D721Med (cell line): ENCODE data around the gene NF2.

Source experiments
- DNase-seq: peaks from one replicate; pipeline ENCODE4 v3.0.0; 2011; ENCODE audit warnings: low spot score; ENCODE audit not compliant: insufficient read length
- FAIRE-seq: peaks from 2 replicates; lab custom pipeline; 2011; peaks lifted over from hg19 to GRCh38; lab: Jason Lieb, UNC
- TF ChIP-seq, protein P1 (sequence below): IDR thresholded peaks from 2 replicates; pipeline ENCODE4 v1.5.1; 2012; ENCODE audit warnings: mild to moderate bottlenecking, control low read depth; ENCODE audit not compliant: insufficient read depth; ENCODE audit errors: missing control alignments

Gene NF2

GRCh38 chr22:29693671-29694070 lies 90.2 kb downstream of the NF2 start:
- DNase-seq = no peak
- TF ChIP-seq, protein P1, sequence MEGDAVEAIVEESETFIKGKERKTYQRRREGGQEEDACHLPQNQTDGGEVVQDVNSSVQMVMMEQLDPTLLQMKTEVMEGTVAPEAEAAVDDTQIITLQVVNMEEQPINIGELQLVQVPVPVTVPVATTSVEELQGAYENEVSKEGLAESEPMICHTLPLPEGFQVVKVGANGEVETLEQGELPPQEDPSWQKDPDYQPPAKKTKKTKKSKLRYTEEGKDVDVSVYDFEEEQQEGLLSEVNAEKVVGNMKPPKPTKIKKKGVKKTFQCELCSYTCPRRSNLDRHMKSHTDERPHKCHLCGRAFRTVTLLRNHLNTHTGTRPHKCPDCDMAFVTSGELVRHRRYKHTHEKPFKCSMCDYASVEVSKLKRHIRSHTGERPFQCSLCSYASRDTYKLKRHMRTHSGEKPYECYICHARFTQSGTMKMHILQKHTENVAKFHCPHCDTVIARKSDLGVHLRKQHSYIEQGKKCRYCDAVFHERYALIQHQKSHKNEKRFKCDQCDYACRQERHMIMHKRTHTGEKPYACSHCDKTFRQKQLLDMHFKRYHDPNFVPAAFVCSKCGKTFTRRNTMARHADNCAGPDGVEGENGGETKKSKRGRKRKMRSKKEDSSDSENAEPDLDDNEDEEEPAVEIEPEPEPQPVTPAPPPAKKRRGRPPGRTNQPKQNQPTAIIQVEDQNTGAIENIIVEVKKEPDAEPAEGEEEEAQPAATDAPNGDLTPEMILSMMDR = no peak
- FAIRE-seq = no peak

DNA sequence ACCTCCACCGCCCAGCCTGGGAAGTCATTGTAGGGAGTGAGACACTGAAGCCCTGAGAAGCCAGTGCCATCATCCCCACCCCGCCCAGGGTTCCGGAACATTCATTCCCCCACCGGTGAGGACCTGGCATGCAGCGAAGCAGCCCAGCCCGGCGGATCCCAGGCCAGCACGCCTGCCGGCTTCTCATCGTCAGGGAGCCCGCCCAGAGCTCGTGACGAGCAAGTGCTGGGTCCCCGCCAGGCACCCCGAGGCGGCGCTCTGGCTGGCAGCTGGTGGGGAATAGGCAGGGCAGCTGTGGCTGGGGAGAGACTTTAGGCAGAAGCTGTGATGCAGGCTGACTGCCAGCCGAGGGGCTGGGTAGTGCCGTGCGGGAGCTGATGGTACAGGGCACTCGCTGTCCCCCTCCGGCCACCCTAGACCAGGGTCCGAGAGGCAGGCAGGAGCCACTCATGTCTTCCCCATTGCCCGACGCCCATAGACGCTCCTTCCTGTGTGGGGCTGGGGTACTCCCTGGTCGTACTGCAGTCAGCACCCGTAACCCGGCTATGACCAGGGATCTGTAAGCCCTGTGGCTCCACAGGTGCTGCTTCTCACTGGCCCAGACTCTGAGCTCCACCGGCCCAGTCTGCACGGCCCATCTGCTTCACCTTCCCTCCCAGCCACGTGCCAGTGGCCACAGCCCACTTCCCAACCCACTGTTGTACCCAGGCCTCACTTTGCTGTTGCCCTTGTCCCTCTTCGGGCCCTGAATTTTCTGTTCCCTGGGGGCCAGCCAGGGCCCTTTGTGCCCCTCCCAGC lies 91.9 kb downstream of the NF2 start:
- TF ChIP-seq, protein P1 = no peak
- DNase-seq (no peak), FAIRE-seq (no peak)

DNA sequence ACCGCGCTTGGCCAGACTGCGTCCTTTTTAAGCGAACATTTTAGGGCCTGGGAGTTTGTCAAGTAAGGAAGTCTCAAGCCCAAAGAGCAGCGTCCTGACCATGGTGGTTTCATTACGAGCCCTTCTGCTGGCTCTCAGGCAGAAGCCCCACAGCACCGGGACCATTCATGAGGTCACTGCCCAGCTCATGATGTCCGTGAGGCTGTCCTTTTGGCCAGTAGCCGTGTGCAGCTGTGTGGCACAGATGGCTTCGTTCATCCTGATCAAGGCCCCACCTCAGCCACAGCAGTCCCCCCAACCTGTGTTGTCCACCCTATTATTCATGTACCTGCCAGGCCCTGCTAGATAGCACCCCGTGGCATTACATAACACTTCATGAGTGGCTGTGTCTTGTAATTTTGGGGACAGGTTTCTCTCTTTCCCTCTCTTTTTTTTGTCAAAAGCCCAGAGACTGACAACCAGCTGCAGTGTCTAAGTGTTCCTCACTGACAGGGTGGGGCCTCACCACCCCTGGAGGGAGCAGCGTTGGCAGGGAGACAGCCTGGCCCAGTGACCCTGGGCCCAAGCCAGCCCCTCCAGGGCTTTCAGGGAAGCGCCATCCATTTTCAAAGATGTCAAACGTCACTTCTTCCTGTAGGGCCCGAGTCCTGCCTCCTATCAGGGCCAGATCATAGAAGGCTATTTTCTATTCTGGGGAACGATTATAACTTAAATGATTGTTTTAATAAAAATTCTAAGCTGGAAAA lies 94.6 kb downstream of the NF2 start:
- TF ChIP-seq, protein P1 = no peak
- DNase-seq (no peak), FAIRE-seq (no peak)

DNA sequence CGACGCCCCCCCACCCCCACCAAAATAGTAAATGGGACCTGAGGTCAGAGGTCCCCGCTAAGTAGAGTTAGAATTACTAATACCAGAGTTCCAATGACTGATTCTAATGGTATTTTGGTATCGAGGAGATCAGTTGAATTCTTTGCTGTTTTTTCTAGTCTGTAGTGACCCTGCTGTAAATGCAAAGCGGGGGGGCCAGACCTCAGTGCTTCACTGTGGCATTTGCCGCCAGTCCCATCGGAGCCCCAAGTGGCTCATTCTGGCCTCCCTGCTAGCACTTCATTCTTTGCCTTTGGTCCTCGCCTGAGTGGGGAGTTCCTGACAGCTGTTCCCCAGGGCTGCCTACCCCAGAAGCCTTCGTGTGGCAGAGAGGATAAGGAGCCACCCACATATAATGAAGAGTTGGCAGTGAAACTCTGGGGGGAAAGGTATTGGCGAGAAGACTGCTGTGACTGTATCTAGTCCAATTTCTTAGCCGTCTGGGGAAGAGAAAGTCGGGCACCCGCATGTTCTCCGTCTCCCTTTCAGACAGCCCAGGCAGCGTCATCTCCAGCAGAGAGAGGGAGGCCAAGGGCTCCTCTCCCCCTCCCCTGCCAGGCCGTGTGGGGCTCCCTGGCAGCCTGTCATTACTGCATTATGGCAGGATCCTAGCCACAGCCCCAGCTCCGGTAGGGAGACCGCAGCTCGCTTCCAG lies 96.9 kb downstream of the NF2 start:
- FAIRE-seq = no peak
- TF ChIP-seq, protein P1 = no peak
- DNase-seq = no peak

DNA sequence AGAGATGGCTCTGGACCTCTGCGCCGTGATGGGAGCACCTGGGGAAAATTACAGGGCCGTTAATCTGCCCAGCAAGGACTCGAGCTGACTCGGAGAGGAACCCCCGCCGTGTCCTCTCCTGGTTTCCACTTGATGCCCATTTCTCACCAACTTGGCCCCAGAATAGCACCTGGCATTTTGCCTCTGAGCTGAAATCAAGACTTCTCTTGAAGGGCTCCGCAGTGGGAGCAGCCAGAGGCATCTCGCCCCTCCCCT lies 97.4 kb downstream of the NF2 start:
- no peak for FAIRE-seq
- TF ChIP-seq, protein P1 = no peak

DNA sequence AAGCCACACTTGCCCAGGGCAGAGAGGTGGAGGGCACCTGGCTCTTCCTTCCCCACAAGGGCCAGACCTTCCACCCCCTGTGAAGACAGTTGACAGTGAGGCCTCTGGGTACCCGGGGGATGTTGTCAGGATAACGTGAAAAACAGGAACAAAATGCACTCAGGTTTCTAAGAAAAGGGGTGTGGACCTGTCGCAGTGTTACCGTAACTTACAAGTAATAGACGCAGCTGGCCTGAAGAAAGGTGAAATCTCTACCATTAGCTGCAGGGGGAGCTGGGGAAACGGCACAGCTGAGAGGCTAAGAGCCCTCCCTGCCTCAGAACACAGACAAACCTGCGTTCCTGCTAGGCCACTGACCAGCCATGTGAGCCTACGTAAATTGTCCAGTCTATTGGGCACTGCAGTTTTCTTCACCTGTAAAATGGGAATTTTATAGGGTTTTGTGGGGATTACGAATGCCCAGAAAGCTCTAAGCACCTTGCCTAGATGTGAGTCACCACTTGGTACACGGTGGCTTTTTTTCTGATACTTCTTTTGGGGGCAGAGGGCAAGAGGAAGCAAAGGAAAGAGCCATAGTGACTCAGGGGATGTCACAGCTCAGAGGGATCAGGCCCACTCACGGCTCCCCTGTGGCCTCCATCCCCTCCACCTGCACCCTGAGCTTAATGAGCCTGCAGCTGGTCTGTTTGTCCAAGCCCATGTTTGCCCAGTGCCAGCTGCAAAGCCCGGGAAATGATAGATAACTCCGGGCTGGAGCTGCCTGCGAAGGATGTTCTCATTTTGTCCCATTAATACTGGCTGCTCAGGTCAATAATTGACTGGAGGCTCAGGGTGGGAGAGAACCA lies 97.9 kb downstream of the NF2 start:
- FAIRE-seq = no peak
- no peak for DNase-seq
- TF ChIP-seq, protein P1 = peak; percentile 14

More for the DNA sequence above, 97.4 kb downstream of the NF2 start:
- DNase-seq = no peak
